GM12864 (cell line): ENCODE results near the gene RNF214.

Source experiments
- DNase-seq: peaks from one replicate; pipeline ENCODE4 v3.0.0-alpha.2; 2011; ENCODE audit warnings: low read depth
- H3K4me3 ChIP-seq: 2 replicates; pipeline ENCODE4 v1.5.1; 2011; ENCODE audit warnings: mild to moderate bottlenecking, low read depth, low read length, control low read depth
- CTCF ChIP-seq: IDR thresholded peaks from 2 replicates; pipeline ENCODE4 v1.5.1; 2011; ENCODE audit warnings: low read depth, mild to moderate bottlenecking, moderate library complexity, low read length, control low read depth, inconsistent platforms; ENCODE audit errors: missing control alignments

The RNF214 gene

GRCh38 chr11:117313091-117313490, 80.6 kb downstream of the RNF214 start:
- no peak for DNase-seq
- TF ChIP-seq CTCF = no peak
- no peak overlapping the region for H3K4me3 ChIP-seq

GRCh38 chr11:117313828-117314768, 81.6 kb downstream of the RNF214 start:
- TF ChIP-seq CTCF = no peak
- H3K4me3 ChIP-seq = no peak overlapping the region
- no peak for DNase-seq

GRCh38 chr11:117314840-117315239, 82.4 kb downstream of the RNF214 start:
- no peak for TF ChIP-seq CTCF
- H3K4me3 ChIP-seq = no peak overlapping the region
- no peak for DNase-seq

GRCh38 chr11:117315285-117316196, 83.1 kb downstream of the RNF214 start:
- DNase-seq = no peak
- no peak overlapping the region; the same call in 1 of the 2 replicates for H3K4me3 ChIP-seq
- no peak for TF ChIP-seq CTCF

GRCh38 chr11:117316197-117316961, 83.9 kb downstream of the RNF214 start, which contains the start of gene BACE1:
TSS of gene BACE1 (minus strand) at chr11:117316256. CDS start at chr11:117315795, 461 bp downstream.
- no peak within 1 kb of the TSS; the same call in 1 of the 2 replicates for H3K4me3 ChIP-seq
- TF ChIP-seq CTCF = no peak
- DNase-seq = no peak

- DNase-seq = no peak
Observed at GRCh38 chr11:117318738-117319137, 86.3 kb downstream of the RNF214 start.

More at GRCh38 chr11:117318738-117319137, 86.3 kb downstream of the RNF214 start:
- H3K4me3 ChIP-seq = no peak overlapping the region
- no peak for TF ChIP-seq CTCF
